ENCODE measurements around the gene ZNF396. TPM values are rescaled to one million over a fixed set of nuclear protein-coding genes. Genes with fewer than 3 reads are reported as not detected.
A peak's percentile ranks its signal among the peaks of the same experiment; 100 is the strongest.

ZNF396 gene
- total and polyA plus RNA-seq, 9 donors: 0.83 to 2.9 (median 1.7) TPM

- intact Hi-C loops (cut with DNase I): loop anchor here in 1 of 4 donors (5.0 kb wide), 1 partner anchor 76 kb away; no protein-coding TSS in a partner anchor
- no peak for DNase-seq
- H3K4me1 ChIP-seq (ENCODE audit: insufficient read depth): peaks cover 7% of the 10 kb centered on the region
Measured at GRCh38 chr18:35343488-35343935, 33.6 kb downstream of the ZNF396 start.

GRCh38 chr18:35337286-35337685, 39.9 kb downstream of the ZNF396 start:
- no peak overlapping the region for H3K4me3 ChIP-seq
- intact Hi-C loops (cut with DNase I): loop anchor here in 1 of 4 donors (5.0 kb wide), 1 partner anchor 110 kb away; no protein-coding TSS in a partner anchor
- no peaks in the 10 kb centered on the region for H3K4me1 ChIP-seq (ENCODE audit: insufficient read depth)
- no peaks in the 10 kb centered on the region for H3K9me3 ChIP-seq
- TF ChIP-seq CTCF (IDR thresholded peaks at IDR 0.05) (no peak), POLR2A (IDR thresholded peaks at IDR 0.05) (no peak), EP300 (IDR thresholded peaks at IDR 0.05) (no peak)
- no peaks in the 10 kb centered on the region for H3K36me3 ChIP-seq
- H3K27ac ChIP-seq: no peak overlapping the region
- no peaks in the 10 kb centered on the region for H3K27me3 ChIP-seq
- 94 to 95% (median 94%) methylated on average over 5 of the region's 5 CpGs for WGBS, 3 donors
- no peak for DNase-seq

More at GRCh38 chr18:35343488-35343935, 33.6 kb downstream of the ZNF396 start:
- TF ChIP-seq EP300 (IDR thresholded peaks at IDR 0.05): no peak
- Histone ChIP-seq H3K36me3 (no peaks in the 10 kb centered on the region), H3K4me3 (peak overlapping the region; percentile 61), H3K27ac (peak overlapping the region; percentile 97 to 98), H3K27me3 (no peaks in the 10 kb centered on the region), H3K9me3 (no peaks in the 10 kb centered on the region)
- WGBS, 3 donors: 1 to 2% (median 2%) methylated on average over 15 of the region's 15 CpGs

- WGBS, 3 donors: 89 to 93% (median 89%) methylated on average over 4 of the region's 4 CpGs
- TF ChIP-seq CTCF (IDR thresholded peaks at IDR 0.05): no peak
- no peak for TF ChIP-seq EP300 (IDR thresholded peaks at IDR 0.05)
- TF ChIP-seq POLR2A (IDR thresholded peaks at IDR 0.05): no peak
- intact Hi-C loops (cut with DNase I): loop anchor here in 1 of 4 donors (5.0 kb wide), 1 partner anchor 109 kb away; no protein-coding TSS in a partner anchor
Measured at GRCh38 chr18:35335866-35336265, 41.3 kb downstream of the ZNF396 start.

GRCh38 chr18:35334821-35335220, 42.3 kb downstream of the ZNF396 start:
- H3K9me3 ChIP-seq: no peaks in the 10 kb centered on the region
- H3K4me1 ChIP-seq (ENCODE audit: insufficient read depth): no peaks in the 10 kb centered on the region
- no peak overlapping the region for H3K4me3 ChIP-seq
- no peak for DNase-seq
- intact Hi-C loops (cut with DNase I): loop anchor here in 1 of 4 donors (5.0 kb wide), 1 partner anchor 108 kb away; no protein-coding TSS in a partner anchor
- no peak for TF ChIP-seq EP300 (IDR thresholded peaks at IDR 0.05)
- no peak for TF ChIP-seq POLR2A (IDR thresholded peaks at IDR 0.05)
- TF ChIP-seq CTCF (IDR thresholded peaks at IDR 0.05): no peak
- no peak overlapping the region for H3K27ac ChIP-seq
- no peaks in the 10 kb centered on the region for H3K36me3 ChIP-seq
- H3K27me3 ChIP-seq: no peaks in the 10 kb centered on the region
- WGBS, 3 donors: 77 to 90% (median 84%) methylated on average over 3 of the region's 3 CpGs

More at GRCh38 chr18:35335866-35336265, 41.3 kb downstream of the ZNF396 start:
- H3K4me1 ChIP-seq (ENCODE audit: insufficient read depth): no peaks in the 10 kb centered on the region
- no peak for DNase-seq
- H3K4me3 ChIP-seq: no peak overlapping the region
- H3K27me3 ChIP-seq: no peaks in the 10 kb centered on the region
- no peaks in the 10 kb centered on the region for H3K9me3 ChIP-seq
- H3K36me3 ChIP-seq: no peaks in the 10 kb centered on the region
- H3K27ac ChIP-seq: no peak overlapping the region

- no peak for DNase-seq
- H3K4me1 ChIP-seq (ENCODE audit: insufficient read depth): no peaks in the 10 kb centered on the region
- intact Hi-C loops (cut with DNase I): no loop called here
- H3K9me3 ChIP-seq: no peaks in the 10 kb centered on the region
- no peak for TF ChIP-seq EP300 (IDR thresholded peaks at IDR 0.05)
- TF ChIP-seq CTCF (IDR thresholded peaks at IDR 0.05): no peak
- no peak for TF ChIP-seq POLR2A (IDR thresholded peaks at IDR 0.05)
- H3K4me3 ChIP-seq: no peak overlapping the region
- no peak overlapping the region for H3K27ac ChIP-seq
- no peaks in the 10 kb centered on the region for H3K27me3 ChIP-seq
- 92 to 100% (median 100%) methylated on average over 1 of the region's 1 CpG for WGBS, 3 donors
- no peaks in the 10 kb centered on the region for H3K36me3 ChIP-seq
Measured at GRCh38 chr18:35334212-35334611, 42.9 kb downstream of the ZNF396 start.
